PC-3 (cell line): ENCODE measurements around the gene FBXO2. TPM values are rescaled to one million over a fixed set of nuclear protein-coding genes. Genes with fewer than 3 reads are reported as not detected.

ENCODE experiments used
- ATAC-seq: fragments of 200-7000 bp; cut with Tn5 transposase; 2 replicates; pipeline ENCODE4 v1.9.1; 2020; ENCODE audit warnings: mild to moderate bottlenecking, moderate library complexity
- BruUV-seq: library from RNA; stranded (reverse); fragments of 400-500 nt; replicated peaks from 2 replicates; lab custom pipeline; 2021; lab: Mats Ljungman, UMichigan
- CTCF ChIA-PET: fragments of 300-600 bp; sonication (Branson Sonifier 250); formaldehyde crosslinking; loops from one replicate; lab custom pipeline; 2022; ENCODE audit warnings: antibody characterized with exemption; lab: Charles Lee
- POLR2A ChIA-PET: fragments of 300-600 bp; sonication (Branson Sonifier 250); formaldehyde crosslinking; loops from one replicate; lab custom pipeline; 2022; ENCODE audit warnings: antibody characterized with exemption; ENCODE audit not compliant: unreplicated experiment; lab: Charles Lee
- DNase-seq: peaks from one replicate; pipeline ENCODE4 v3.0.0-alpha.2; 2015
- H2AFZ ChIP-seq: fragments of 300-600 bp; sonication (generic); 2 replicates; pipeline ENCODE4 v1.6.0; 2016; ENCODE audit warnings: antibody characterized with exemption, low read length
- H3F3A ChIP-seq: fragments of 300-600 bp; sonication (generic); one replicate; pipeline ENCODE4 v1.6.0; 2017; ENCODE audit warnings: antibody characterized with exemption, low read length, control low read depth, mild to moderate bottlenecking; ENCODE audit not compliant: unreplicated experiment
- H3K27ac ChIP-seq: fragments of 300-600 bp; sonication (generic); 2 replicates; pipeline ENCODE4 v1.5.1; 2016; ENCODE audit warnings: mild to moderate bottlenecking, low read length
- H3K27me3 ChIP-seq: fragments of 300-600 bp; sonication (generic); 2 replicates; pipeline ENCODE4 v1.6.1; 2016; ENCODE audit warnings: low read length, mixed read lengths
- H3K36me3 ChIP-seq: fragments of 300-600 bp; sonication (generic); 2 replicates; pipeline ENCODE4 v1.6.1; 2016; ENCODE audit warnings: low read depth, mixed run types, low read length, mixed read lengths
- H3K4me1 ChIP-seq: fragments of 300-600 bp; sonication (generic); 2 replicates; pipeline ENCODE4 v1.5.1; 2016; ENCODE audit warnings: low read length; ENCODE audit not compliant: insufficient read depth
- H3K4me2 ChIP-seq: fragments of 300-600 bp; sonication (generic); 2 replicates; pipeline ENCODE4 v1.6.0; 2016; ENCODE audit warnings: low read length
- H3K4me3 ChIP-seq: fragments of 300-600 bp; sonication (generic); 2 replicates; pipeline ENCODE4 v1.5.1; 2016; ENCODE audit warnings: mild to moderate bottlenecking, low read length, mixed read lengths
- H3K79me2 ChIP-seq: fragments of 300-600 bp; sonication (generic); 2 replicates; pipeline ENCODE4 v1.6.1; 2017; ENCODE audit warnings: low read length, mixed read lengths
- H3K9ac ChIP-seq: fragments of 300-600 bp; sonication (generic); 2 replicates; pipeline ENCODE4 v1.6.0; 2016; ENCODE audit warnings: mild to moderate bottlenecking, low read length
- H3K9me2 ChIP-seq: fragments of 300-600 bp; sonication (generic); replicated peaks from 2 replicates; pipeline ENCODE4 v1.6.1; 2016; ENCODE audit warnings: mixed run types, low read length, mixed read lengths
- H3K9me3 ChIP-seq: fragments of 300-600 bp; sonication (generic); 2 replicates; pipeline ENCODE4 v1.6.1; 2016; ENCODE audit warnings: low read length, mixed read lengths
- H4K20me1 ChIP-seq: fragments of 300-600 bp; sonication (generic); 2 replicates; pipeline ENCODE4 v1.6.1; 2016; ENCODE audit warnings: low read length, mixed read lengths
- EZH2 ChIP-seq: fragments of 300-600 bp; sonication (generic); IDR thresholded peaks from one replicate; pipeline ENCODE4 v1.6.1; 2017; ENCODE audit warnings: antibody characterized with exemption, mild to moderate bottlenecking, low read length; ENCODE audit not compliant: unreplicated experiment
- EZH2phosphoT487 ChIP-seq: fragments of 300-600 bp; sonication (generic); IDR thresholded peaks from 2 replicates; pipeline ENCODE4 v1.6.1; 2018; ENCODE audit warnings: mild to moderate bottlenecking, antibody characterized with exemption, low read length, borderline replicate concordance
- intact Hi-C: fragments of 100-400 bp; cut with micrococcal nuclease; formaldehyde crosslinking; loops from 2 replicates; pipeline ENCODE4 v1.9.0; 2023
- total RNA-seq: library from RNA; depleted of rRNA; stranded (reverse); fragments of >200 nt; gene quantifications from 2 replicates; pipeline ENCODE4 v1.2.3, GENCODE V29; 2014
- TF ChIP-seq, protein P1 (sequence below): fragments of 300-600 bp; sonication (generic); conservative IDR thresholded peaks from 2 replicates; pipeline ENCODE4 v1.5.1; 2017; ENCODE audit warnings: antibody characterized with exemption, low read depth, mild to moderate bottlenecking, low read length

FBXO2 gene
- total RNA-seq, 1 experiment from 2014 or later, result 15.3 TPM

DNA sequence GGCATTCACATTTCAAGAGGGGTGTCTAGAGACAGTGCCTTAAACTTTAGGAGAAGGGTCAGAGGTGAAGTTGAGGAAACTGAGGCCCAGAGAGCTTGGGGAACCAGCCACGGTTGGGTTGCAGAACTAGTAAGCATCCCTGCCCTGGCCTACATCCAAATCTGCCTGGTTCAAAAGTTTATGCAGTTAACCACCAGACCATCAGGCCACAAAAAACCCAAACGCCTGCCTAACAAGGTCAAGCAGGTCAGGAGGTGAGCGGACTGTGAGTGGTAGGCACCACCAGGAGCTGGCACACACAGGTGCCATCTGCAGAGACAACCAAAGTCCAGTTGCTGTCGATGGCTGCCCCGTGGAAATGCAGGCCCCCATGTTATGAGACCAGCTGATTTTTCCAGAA lies 51.2 kb downstream of the FBXO2 start:
- ATAC-seq (no peak), DNase-seq (no peak)
- no peaks in the 10 kb centered on the region for H3F3A ChIP-seq
- H3K4me3 ChIP-seq, result no peak overlapping the region
- no peaks in the 10 kb centered on the region for H4K20me1 ChIP-seq
- no peak overlapping the region for H2AFZ ChIP-seq
- intact Hi-C loops, result no loop called here
- peaks cover 29% of the 10 kb centered on the region for H3K27me3 ChIP-seq
- no peaks in the 10 kb centered on the region for H3K9me3 ChIP-seq
- POLR2A ChIA-PET, result no interaction called here
- no peaks in the 10 kb centered on the region for H3K79me2 ChIP-seq
- H3K4me2 ChIP-seq, result no peak overlapping the region
- BruUV-seq, result no TSS peak
- no peak overlapping the region for H3K27ac ChIP-seq
- no peaks in the 10 kb centered on the region for H3K9me2 ChIP-seq
- CTCF ChIA-PET, result no interaction called here
- no peaks in the 10 kb centered on the region for H3K4me1 ChIP-seq
- no peak overlapping the region for H3K9ac ChIP-seq
- TF ChIP-seq EZH2 (no peak), EZH2phosphoT487 (no peak)
- TF ChIP-seq, protein P1, sequence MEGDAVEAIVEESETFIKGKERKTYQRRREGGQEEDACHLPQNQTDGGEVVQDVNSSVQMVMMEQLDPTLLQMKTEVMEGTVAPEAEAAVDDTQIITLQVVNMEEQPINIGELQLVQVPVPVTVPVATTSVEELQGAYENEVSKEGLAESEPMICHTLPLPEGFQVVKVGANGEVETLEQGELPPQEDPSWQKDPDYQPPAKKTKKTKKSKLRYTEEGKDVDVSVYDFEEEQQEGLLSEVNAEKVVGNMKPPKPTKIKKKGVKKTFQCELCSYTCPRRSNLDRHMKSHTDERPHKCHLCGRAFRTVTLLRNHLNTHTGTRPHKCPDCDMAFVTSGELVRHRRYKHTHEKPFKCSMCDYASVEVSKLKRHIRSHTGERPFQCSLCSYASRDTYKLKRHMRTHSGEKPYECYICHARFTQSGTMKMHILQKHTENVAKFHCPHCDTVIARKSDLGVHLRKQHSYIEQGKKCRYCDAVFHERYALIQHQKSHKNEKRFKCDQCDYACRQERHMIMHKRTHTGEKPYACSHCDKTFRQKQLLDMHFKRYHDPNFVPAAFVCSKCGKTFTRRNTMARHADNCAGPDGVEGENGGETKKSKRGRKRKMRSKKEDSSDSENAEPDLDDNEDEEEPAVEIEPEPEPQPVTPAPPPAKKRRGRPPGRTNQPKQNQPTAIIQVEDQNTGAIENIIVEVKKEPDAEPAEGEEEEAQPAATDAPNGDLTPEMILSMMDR, result no peak
- no peaks in the 10 kb centered on the region for H3K36me3 ChIP-seq

DNA sequence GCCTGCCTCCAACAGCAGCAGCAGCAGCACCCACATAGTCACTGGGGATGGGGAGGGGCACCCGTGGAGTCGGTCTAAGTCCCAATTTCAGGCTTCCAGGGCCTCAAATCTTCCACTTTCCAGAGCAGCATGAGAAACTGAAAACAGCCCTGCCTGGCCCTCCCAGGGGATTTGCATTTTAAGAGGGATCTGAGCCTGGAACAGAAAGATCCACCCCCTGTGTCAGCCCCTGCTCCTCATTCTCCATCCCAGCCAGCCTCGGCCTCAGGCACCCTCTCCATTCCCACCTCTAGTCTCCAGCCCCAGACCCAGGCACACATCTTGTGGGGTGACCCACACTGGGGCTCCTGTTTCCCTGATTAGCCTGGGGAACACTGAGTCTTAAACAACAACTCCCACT lies 51.8 kb downstream of the FBXO2 start:
- BruUV-seq, result no TSS peak
- TF ChIP-seq, protein P1, result no peak
- no peak for TF ChIP-seq EZH2phosphoT487
- no peak for TF ChIP-seq EZH2
- H3K4me2 ChIP-seq, result no peak overlapping the region
- H2AFZ ChIP-seq, result no peak overlapping the region
- no peak overlapping the region for H3K4me3 ChIP-seq
- H3K79me2 ChIP-seq, result no peaks in the 10 kb centered on the region
- intact Hi-C loops, result no loop called here
- CTCF ChIA-PET, result no interaction called here
- no peak overlapping the region for H3K9ac ChIP-seq
- H3K9me2 ChIP-seq, result no peaks in the 10 kb centered on the region
- ATAC-seq (no peak), DNase-seq (no peak)
- no peaks in the 10 kb centered on the region for H3K36me3 ChIP-seq
- POLR2A ChIA-PET, result no interaction called here
- H3K27ac ChIP-seq, result no peak overlapping the region
- no peaks in the 10 kb centered on the region for H3K4me1 ChIP-seq
- no peaks in the 10 kb centered on the region for H3F3A ChIP-seq
- no peaks in the 10 kb centered on the region for H3K9me3 ChIP-seq
- H3K27me3 ChIP-seq, result peaks cover 27% of the 10 kb centered on the region
- no peaks in the 10 kb centered on the region for H4K20me1 ChIP-seq

GRCh38 chr1:11600836-11601235 lies 53.4 kb downstream of the FBXO2 start:
- Histone ChIP-seq H3K9ac (no peak overlapping the region), H3K27me3 (peaks cover 14% of the 10 kb centered on the region), H3K9me3 (no peaks in the 10 kb centered on the region), H3K4me1 (no peaks in the 10 kb centered on the region), H3K9me2 (no peaks in the 10 kb centered on the region), H3K36me3 (no peaks in the 10 kb centered on the region), H3K27ac (no peak overlapping the region), H3K4me2 (no peak overlapping the region), H3F3A (no peaks in the 10 kb centered on the region), H3K79me2 (no peaks in the 10 kb centered on the region), H2AFZ (no peak overlapping the region), H3K4me3 (no peak overlapping the region), H4K20me1 (no peaks in the 10 kb centered on the region)
- ChIA-PET CTCF (no interaction called here), POLR2A (no interaction called here)
- DNase-seq (no peak), ATAC-seq (no peak)
- intact Hi-C loops, result no loop called here
- TF ChIP-seq, protein P1, result no peak
- TF ChIP-seq EZH2phosphoT487 (no peak), EZH2 (no peak)
- no TSS peak for BruUV-seq
